HG03442 (cell line): ENCODE results near the gene LIFR.
"Not testable (repeated sequence)": the region's sequence is repeated elsewhere in the genome, so short reads cannot be mapped to it uniquely, and the experiment has no call there.

ENCODE experiments used
- ATAC-seq: cut with Tn5 transposase; IDR thresholded peaks from one replicate; pipeline ENCODE4 v1.9.1; 2021; ENCODE audit warnings: mild to moderate bottlenecking, moderate library complexity; ENCODE audit not compliant: unreplicated experiment

The LIFR gene

DNA sequence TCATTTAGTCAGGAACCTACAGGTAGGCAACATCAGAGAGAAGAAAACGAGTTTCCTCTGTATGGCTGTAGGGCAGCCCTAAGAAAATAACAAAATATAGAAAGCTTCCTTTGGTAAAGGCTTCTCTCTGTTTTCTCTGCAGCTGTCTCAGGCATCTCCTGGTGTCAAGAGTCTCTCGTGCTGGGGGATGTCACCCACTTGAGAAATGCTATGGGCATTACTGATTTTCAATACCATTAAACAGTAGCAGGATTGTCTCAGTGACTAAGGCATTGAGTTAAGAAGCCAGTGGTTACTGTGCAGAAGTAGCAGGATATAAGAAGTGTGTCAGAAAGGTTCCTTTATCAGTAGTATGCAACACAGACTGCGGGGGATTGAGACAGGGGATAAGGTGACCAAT, 32.4 kb downstream of the LIFR start:
- no peak for ATAC-seq

DNA sequence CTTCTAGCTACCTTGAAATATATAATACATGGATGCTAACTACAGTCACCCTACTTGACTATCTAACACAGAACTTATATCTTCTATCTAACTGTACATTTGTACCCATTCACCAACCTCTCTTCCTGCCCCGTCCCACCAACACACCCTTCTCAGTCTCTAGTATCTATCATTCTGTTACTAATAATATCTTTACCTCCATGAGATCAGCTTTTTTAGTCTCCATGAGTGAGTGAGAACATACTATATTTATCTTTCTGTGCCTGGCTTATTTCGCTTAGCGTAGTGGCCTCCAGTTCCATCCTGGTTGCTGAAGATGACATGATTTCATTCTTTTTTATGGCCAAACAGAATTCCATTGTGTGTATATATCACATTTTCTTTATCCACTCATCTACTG, 37.0 kb downstream of the LIFR start:
- no peak for ATAC-seq

GRCh38 chr5:38518341-38518740, 38.1 kb downstream of the LIFR start:
- ATAC-seq, result no peak

DNA sequence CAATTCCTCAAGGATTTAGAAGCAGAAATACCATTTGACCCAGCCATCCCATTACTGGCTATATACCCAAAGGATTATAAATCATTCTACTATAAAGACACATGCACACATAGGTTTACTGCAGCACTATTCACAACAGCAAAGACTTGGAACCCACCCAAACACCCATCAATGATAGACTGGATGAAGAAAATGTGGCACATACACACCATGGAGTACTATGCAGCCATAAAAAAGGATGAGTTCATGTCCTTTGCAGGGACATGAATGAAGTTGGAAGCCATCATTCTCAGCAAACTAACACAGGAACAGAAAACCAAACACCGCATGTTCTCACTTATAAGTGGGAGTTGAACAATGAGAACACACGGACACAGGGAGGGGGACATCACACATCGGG, 39.8 kb downstream of the LIFR start:
- not testable (repeated sequence) for ATAC-seq

DNA sequence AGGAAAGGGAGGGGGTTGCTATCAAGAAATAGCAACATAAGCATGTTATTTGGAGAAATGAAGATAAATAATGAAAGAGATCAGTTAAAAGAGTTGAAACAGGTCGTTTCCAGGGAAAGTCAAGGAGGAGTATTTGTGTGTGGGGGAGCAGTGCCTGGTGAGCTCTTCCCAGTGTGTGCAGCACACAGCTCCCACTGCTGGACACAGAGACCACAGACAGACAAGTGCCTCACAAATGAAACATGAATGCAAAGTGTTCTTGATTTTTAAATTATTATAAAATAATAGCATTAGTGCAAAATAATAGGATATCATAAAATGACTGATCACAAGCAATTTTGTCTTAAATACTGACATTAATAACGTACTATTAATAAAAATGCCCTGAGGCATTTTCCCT, 40.8 kb downstream of the LIFR start:
- no peak for ATAC-seq

GRCh38 chr5:38515092-38515491, 41.4 kb downstream of the LIFR start:
- no peak for ATAC-seq

GRCh38 chr5:38509185-38509584, 47.3 kb downstream of the LIFR start:
- ATAC-seq, result no peak

DNA sequence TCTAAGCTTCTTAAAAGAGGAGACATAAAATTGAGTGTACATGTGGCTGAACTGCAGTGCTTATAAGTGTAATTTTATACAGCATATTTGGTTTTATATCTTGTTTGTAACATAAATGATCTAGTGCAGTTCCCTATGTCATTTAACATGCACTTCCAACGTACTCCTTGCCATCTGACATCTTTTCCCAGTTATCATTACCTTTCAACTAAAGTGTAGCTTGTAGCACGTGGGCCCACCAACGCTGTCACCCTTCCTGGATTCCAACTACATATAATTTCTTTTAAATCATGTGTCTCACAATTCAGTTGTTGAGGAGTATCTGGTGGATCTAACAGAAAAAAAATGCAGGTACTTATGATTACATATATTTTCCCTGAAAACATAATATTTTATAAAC, 50.1 kb downstream of the LIFR start:
- ATAC-seq, result no peak

GRCh38 chr5:38500573-38501260, 55.7 kb downstream of the LIFR start:
- ATAC-seq, result no peak

DNA sequence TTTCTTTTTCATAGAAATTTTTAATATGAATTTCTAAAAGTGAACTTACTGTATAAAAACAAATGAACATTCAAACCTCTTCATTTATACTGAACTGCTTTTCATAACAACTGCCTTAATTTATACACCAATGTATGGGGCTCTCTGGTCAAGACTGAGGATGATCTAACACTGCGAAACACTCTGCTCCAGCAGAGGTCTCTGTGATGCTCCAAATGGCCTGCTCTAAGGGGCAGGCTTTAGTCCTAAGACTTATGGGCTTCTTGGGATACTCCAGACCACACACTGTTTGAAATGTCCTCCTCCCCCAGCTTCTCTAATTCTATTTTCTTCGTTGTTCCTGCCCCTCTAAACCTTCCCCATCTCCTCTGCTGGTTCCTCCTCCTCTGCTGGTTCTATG, 58.5 kb downstream of the LIFR start:
- no peak for ATAC-seq

DNA sequence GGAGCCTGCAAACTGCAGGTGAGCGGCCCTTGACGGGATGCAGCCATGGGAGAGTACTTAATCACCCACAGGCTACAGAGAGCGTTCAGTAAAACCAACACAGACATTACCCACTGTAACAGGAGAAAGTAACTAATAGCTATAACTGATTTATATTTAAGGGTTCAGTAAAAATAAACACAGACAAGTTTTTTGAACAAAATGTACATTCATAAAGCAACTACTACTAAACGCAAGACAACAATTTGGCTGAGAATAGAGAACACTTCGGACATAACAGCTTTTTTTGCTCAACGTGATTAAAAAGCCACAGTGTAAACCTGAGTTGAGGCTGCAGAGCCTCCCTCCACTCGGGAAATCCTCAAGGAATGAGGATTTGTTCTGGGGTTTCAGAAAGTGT, 61.7 kb downstream of the LIFR start:
- ATAC-seq, result no peak

- ATAC-seq, result no peak
Measured at GRCh38 chr5:38494175-38494574, 62.3 kb downstream of the LIFR start.

DNA sequence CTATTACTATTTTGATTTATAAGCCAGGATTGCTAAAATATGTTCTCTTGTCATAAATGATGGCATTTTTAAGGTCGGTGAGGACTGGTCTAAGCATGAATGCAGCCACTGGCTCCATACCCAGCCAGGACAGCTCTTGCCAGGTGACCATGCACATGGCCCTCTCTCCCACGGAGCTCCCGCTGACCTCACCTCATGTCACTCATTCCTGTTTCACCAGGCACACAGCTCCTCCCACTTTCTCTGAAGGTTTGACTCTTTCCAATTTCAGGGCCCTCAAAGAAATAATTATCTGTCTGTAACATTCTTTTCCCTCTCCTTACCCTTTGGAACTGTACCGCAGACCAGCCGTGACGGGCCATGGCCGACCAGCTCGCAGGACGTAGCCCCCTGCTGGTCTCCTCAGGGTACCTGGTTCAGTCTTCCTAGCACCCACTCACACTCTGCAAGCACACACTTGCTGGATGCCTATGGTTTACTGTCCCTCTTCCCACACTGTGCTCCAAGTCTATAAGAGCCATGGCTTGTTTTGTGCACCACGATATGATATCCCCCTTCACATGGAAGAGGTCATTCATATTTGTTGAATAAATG, 72.5 kb downstream of the LIFR start:
- ATAC-seq, result no peak

DNA sequence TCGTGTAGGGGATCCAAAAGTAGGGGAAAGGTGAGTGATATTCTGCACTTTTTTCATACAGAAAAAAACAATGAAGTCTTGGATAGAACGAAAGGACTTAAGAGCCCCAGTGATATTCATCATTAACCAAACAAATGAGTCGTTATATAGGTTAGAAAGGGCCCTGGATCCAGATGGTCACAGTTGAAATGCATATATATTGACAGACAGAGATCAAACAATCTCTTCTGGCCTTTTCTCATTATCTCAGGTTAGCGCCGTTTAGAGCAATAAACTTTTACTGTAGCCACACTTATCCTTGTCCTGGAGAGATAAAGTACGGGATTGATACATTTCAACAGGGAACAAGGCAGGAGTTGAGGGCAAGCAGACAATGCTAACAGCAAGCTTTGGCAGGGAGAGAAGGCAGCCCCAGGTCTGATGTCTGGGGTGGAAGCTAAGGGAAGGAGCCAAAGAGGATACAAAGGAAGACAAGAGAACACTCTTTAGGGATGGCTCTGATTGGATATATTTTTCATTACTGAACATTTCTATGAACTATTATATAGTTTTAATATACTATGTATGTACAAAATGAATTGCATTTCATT, 77.0 kb downstream of the LIFR start:
- no peak for ATAC-seq

DNA sequence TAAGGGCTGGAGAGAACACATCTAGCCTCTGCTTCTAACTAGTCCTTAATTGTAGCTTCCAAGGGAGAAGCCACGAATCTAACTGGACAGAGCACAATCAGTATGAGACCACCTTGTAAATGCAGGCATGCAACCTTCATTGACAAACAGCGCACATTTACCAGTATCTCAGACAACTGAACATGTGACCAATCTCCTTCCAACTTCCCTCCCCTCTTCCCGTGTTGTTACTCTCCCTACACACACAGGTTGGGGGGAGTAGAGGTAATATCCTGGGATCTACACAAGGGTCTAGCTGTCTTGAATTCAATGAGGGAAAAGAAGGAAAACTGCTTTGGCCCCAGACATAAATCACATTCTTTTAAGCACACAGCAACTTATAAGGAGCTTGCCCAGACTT, 77.6 kb downstream of the LIFR start:
- ATAC-seq, result no peak

- ATAC-seq, result no peak
Measured at GRCh38 chr5:38478166-38478565, 78.3 kb downstream of the LIFR start.

DNA sequence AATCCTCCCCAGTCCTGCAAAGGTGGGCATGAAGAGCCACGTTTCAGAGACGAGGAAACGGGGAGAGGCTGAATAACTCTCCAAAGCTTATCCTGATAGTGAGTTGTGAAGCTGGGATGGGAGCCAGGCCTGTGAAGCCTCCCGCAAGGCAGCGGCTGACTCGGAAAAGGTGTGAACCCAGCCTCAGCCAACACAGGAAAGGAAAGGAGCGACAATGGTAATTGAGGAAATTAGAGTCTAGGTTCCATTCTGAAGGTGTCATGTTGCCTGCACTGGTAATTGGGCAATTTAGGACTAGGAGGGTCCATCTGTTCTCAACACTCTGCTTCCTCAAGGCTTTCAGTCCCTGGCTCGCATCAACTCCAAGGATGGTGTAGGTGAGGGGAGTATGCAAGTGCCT, 83.4 kb downstream of the LIFR start:
- ATAC-seq, result no peak

- no peak for ATAC-seq
Measured at GRCh38 chr5:38472541-38472940, 83.9 kb downstream of the LIFR start.

DNA sequence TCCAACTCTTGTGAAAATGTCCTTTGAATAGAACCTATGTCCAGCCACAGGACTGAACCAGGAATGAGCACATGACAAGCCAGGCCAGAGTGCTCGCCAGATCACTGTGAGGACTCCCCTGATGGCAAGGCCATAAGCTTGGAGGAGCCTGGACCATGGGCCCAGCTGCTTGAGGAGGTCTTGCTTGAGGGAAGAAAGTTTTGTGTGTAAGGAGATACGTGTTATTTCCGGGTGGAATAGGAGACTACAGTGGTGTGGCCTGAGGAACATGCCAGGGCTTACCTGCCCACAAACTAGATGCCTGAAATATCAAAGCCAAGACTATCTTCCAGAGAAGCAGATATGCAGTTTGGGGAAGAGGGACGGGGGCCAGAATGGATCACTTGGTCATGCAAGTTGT, 84.7 kb downstream of the LIFR start:
- ATAC-seq, result no peak

DNA sequence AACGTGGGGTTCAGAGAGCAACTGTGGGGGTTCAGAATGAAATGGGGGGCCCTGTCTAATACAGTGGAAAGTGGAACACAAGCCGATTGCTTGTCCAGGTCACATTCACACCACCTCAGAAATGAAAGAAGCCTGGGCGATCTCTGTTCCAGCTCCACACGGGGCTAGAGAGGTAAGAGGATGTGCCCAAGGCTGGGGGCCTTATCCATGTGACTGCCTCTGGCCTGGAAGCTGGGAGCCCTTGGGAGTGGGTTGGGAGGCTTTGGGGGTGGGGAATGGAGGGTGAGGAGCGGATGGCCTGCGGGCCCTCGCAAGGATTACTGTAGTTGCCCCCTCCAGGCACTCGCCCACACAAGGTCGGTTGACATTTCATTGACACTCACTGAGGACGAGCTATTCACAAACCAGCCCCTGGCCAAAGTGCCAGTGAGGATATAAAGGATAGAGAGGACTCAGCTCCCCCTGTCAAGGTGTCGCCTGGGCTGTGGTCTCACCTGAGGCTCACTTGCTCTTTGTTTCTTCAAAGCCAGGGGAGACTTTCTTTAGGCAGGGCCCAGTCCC, 86.7 kb downstream of the LIFR start:
- ATAC-seq, result no peak

GRCh38 chr5:38468978-38469706, 87.3 kb downstream of the LIFR start:
- ATAC-seq, result no peak

- ATAC-seq, result no peak
Measured at GRCh38 chr5:38468202-38468673, 88.2 kb downstream of the LIFR start.
